Ovary (tissue), 9 donors: ENCODE results near the gene IFITM10. TPM values are rescaled to one million over a fixed set of nuclear protein-coding genes. Genes with fewer than 3 reads are reported as not detected.

ENCODE experiments used
- DNase-seq, 5 donors: peaks; one replicate each; pipeline ENCODE4 v3.0.0-alpha.2; 2019 to 2020
- H3K27ac ChIP-seq, 2 donors: fragments of 200-600 bp; one replicate each; pipeline versions ENCODE4 v1.5.1 to v1.8.0; 2019 to 2022
- H3K27me3 ChIP-seq: fragments of 200-600 bp; one replicate; pipeline ENCODE4 v1.8.0; 2022
- H3K36me3 ChIP-seq: fragments of 200-600 bp; sonication (generic); one replicate; pipeline ENCODE4 v1.5.1; 2019
- H3K4me1 ChIP-seq: one replicate; pipeline ENCODE4 v1.8.1; 2013; ENCODE audit warnings: mild to moderate bottlenecking, moderate library complexity; ENCODE audit not compliant: insufficient read depth
- H3K4me3 ChIP-seq: fragments of 200-600 bp; sonication (generic); one replicate; pipeline ENCODE4 v1.5.1; 2017
- H3K9me3 ChIP-seq, 2 donors: fragments of 200-600 bp in 1 of 2; sonication (generic) in 1 of 2; one replicate each; pipeline versions ENCODE4 v1.5.1 to v1.8.1; 2013 to 2019; ENCODE audit warnings: mild to moderate bottlenecking in 1 of 2, moderate library complexity in 1 of 2
- EP300 ChIP-seq: sonication (generic); formaldehyde crosslinking; IDR thresholded peaks from one replicate; pipeline ENCODE4 v1.6.1; 2017; ENCODE audit warnings: antibody characterized with exemption
- POLR2A ChIP-seq: fragments of 450-650 bp; IDR thresholded peaks from one replicate; pipeline ENCODE4 v1.6.1; 2017; ENCODE audit warnings: antibody characterized with exemption, mild to moderate bottlenecking, moderate library complexity
- whole genome bisulfite sequencing, 3 donors: extraction: QIAGEN DNeasy Blood & Tissue Kit in 1 of 3; methylation state at CpG; one replicate each; pipeline versions ENCODE4 v1.1.5 to v1.1.7; 2013 to 2017; 5-methylcytosine and 5-hydroxymethylcytosine counted together
- intact Hi-C, 4 donors: fragments of 100-400 bp; cut with DNase I; formaldehyde crosslinking; loops; one replicate each; pipeline versions ENCODE4 v1.11.0 to v1.15.1; 2022 to 2023
- polyA plus RNA-seq, 2 donors: library from polyadenylated mRNA; stranded (reverse); fragments of 200-250 nt in 1 of 2; fragments of 350-450 nt in 1 of 2; fragmentation: Illumina TruSeq in 1 of 2; extraction: RNeasy Lipid Tissue Mini Kit (QIAGEN cat#74804) in 1 of 2; gene quantifications; one replicate each; pipeline ENCODE4 v1.2.3, GENCODE V29; 2013 to 2014
- total RNA-seq, 7 donors: library from RNA; depleted of rRNA in 2 of 7; stranded (reverse); fragments of >200 nt in 2 of 7; fragmentation: NEBNext Ultra II Directional in 3 of 7; extraction: Animal tissue kit (Norgen Biotek cat#: 25700) in 3 of 7; gene quantifications; one replicate each; pipeline versions ENCODE4 v1.1.0 to v1.2.4, GENCODE V29; 2016 to 2023
- TF ChIP-seq, protein P1 (sequence below), 3 donors: fragments of 450-650 bp in 2 of 3; fragments of 200-600 bp in 1 of 3; IDR thresholded peaks; one replicate each; pipeline versions ENCODE4 v1.5.1 to v1.8.0; 2016 to 2022; ENCODE audit warnings: antibody characterized with exemption in 3 of 3, mild to moderate bottlenecking in 1 of 3
- donor health status: DM: no; HTN: no; CAD: no; lungs with moderate emphysema.
- donor health status: DM: no; HTN: no; CAD: no.
- donor health status: Bipolar disorder and iron deficiency.
- donor health status: DM: yes; HTN: yes; CAD: no.
- donor health status: DM: no; HTN: no; CAD: no.
- donor health status: DM: yes; HTN: yes; CAD: no.

The IFITM10 gene
- total and polyA plus RNA-seq, 9 donors: 0.15 to 3.6 (median 0.97) TPM

DNA sequence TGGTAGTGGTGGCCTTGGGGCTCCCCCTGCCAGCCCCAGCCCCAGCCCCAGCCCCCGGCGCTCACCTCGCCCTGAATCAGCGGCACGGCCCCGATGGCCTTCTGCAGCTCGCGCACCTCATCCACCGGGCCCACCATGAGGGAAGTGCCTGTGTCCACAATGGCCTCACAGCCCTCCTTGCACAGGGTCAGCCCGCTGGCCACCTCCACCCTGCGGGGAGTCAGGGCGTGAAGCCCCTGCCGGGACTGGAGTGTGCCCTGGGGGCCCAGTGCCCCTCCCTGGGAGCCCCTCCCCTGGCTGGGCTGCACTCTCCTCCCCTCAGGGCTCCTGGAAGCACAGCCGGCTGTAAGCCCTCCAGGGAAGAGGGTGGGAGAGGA, 3.5 kb upstream of the IFITM10 start:
- TF ChIP-seq EP300 (no peak), POLR2A (no peak)
- TF ChIP-seq, protein P1, sequence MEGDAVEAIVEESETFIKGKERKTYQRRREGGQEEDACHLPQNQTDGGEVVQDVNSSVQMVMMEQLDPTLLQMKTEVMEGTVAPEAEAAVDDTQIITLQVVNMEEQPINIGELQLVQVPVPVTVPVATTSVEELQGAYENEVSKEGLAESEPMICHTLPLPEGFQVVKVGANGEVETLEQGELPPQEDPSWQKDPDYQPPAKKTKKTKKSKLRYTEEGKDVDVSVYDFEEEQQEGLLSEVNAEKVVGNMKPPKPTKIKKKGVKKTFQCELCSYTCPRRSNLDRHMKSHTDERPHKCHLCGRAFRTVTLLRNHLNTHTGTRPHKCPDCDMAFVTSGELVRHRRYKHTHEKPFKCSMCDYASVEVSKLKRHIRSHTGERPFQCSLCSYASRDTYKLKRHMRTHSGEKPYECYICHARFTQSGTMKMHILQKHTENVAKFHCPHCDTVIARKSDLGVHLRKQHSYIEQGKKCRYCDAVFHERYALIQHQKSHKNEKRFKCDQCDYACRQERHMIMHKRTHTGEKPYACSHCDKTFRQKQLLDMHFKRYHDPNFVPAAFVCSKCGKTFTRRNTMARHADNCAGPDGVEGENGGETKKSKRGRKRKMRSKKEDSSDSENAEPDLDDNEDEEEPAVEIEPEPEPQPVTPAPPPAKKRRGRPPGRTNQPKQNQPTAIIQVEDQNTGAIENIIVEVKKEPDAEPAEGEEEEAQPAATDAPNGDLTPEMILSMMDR (IDR thresholded peaks at IDR 0.05): no peak
- WGBS, 3 donors: 40 to 88% (median 84%) methylated on average over 1 to 14 of the region's 14 CpGs
- Histone ChIP-seq H3K4me3 (no peak overlapping the region), H3K27ac (no peak overlapping the region), H3K9me3 (no peaks in the 10 kb centered on the region), H3K36me3 (no peaks in the 10 kb centered on the region), H3K27me3 (no peaks in the 10 kb centered on the region), H3K4me1 (peaks cover 3% of the 10 kb centered on the region)
- intact Hi-C loops: no loop called here
- no peak for DNase-seq

DNA sequence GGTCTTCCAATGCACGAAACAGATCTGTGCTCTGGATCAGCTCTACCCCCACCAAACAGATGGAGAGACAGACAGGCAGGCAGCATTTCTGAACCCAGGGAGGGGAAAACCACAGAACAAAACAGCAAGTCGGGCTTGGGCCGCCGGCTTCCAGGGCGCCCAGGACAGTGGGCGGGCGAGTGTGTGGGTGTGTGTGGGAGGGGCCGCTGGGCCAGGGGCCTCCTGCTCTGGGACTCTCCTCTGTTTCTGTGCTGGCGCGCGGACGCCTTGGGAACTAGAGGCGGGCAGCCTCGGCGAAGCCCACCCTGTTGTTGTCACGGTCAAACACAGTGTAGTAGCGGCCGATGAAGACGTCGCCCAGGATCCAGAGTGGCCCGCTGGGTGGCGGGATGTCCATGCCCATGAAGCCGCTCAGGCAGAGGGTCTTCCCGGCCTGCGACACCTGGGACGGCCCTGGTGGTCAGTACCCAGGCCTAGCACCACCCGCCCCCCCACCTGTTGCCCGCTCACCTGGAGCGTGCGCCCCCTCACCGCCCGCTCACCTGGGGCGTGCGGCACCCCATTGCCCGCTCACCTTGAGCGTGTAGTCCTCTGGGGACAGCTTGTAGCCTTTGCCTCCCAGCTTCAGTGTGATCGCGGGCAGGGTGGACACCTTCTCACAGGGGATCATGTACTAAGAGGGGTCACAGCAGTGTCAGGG, 3.0 kb upstream of the IFITM10 start:
- DNase-seq: no peak
- Histone ChIP-seq H3K27ac (no peak overlapping the region), H3K4me1 (peaks cover 3% of the 10 kb centered on the region), H3K9me3 (no peaks in the 10 kb centered on the region), H3K36me3 (no peaks in the 10 kb centered on the region), H3K27me3 (no peaks in the 10 kb centered on the region), H3K4me3 (no peak overlapping the region)
- TF ChIP-seq EP300: no peak
- no peak for TF ChIP-seq POLR2A
- TF ChIP-seq, protein P1 (IDR thresholded peaks at IDR 0.05): no peak
- intact Hi-C loops: no loop called here
- 86 to 92% (median 91%) methylated on average over 36 to 38 of the region's 38 CpGs for WGBS, 3 donors

DNA sequence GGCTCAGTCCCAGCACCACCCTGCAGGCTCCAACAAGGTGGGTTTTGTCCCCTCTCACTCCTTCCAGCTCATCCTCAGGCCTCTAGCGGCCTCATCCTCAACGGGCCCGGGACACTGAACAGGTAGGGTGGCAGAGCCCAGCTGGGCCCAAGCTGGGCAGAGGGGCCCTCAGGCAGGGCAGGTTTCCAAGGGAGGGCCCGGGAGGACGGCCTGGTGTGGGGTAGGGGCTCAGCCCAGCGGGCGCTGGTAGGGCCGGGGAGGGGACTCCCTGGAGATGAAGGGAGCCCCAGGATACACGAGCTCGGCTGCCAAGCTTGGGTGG, 2.5 kb upstream of the IFITM10 start:
- intact Hi-C loops: no loop called here
- 84 to 86% (median 84%) methylated on average over 8 to 10 of the region's 10 CpGs for WGBS, 3 donors
- Histone ChIP-seq H3K4me3 (no peak overlapping the region), H3K27ac (no peak overlapping the region), H3K27me3 (no peaks in the 10 kb centered on the region), H3K4me1 (peaks cover 3% of the 10 kb centered on the region), H3K9me3 (no peaks in the 10 kb centered on the region), H3K36me3 (no peaks in the 10 kb centered on the region)
- TF ChIP-seq, protein P1 (IDR thresholded peaks at IDR 0.05): no peak
- TF ChIP-seq EP300 (no peak), POLR2A (no peak)
- DNase-seq: no peak

DNA sequence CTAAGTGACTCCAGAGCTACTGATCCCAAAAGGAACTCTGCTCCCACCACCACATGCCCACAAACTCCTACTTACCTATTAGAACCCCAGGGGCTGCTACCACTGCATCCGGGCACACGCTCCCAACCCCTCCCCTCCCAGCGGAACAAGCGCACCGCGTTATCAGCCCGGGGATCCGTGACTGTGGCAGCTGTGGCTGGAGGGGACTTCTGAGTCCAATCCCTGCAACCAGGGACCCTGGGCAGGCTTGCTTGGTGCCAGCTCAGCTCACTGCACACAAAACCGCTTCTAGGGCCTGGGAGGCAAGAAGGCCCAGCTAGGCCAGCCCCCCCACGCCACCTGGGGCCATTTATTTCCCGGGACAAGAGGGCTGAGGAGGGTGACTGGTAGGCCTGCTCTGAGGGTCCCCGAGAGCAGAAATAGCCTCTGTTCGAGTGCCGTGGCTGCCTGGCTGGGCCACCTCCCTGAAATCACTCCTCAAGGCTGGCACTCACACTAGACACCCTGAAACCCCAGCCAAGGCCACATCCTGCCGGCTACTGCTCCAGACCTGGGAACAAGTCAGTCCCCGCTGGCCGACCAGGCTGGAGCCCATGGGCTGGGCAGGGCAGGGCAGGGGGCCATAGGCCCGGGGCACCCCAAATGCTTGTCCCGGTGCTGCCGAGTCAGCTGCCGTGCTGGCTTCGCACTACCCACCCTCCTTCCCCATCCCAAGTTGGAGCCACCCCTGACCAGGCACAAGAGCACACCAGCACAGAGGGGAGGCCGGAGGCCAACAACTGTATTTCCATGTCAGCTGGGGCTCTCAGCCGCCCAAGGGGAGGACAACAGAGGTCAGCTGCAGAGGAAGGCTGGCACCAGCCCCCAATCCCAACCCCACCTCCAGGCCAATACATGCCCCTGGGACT, 1.9 kb upstream of the IFITM10 start:
- 83 to 90% (median 89%) methylated on average over 22 to 24 of the region's 24 CpGs for WGBS, 3 donors
- Histone ChIP-seq H3K27me3 (no peaks in the 10 kb centered on the region), H3K9me3 (no peaks in the 10 kb centered on the region), H3K4me3 (no peak overlapping the region), H3K27ac (no peak overlapping the region), H3K4me1 (peaks cover 3% of the 10 kb centered on the region), H3K36me3 (no peaks in the 10 kb centered on the region)
- intact Hi-C loops: no loop called here
- TF ChIP-seq POLR2A (no peak), EP300 (no peak)
- TF ChIP-seq, protein P1 (IDR thresholded peaks at IDR 0.05): no peak
- no peak for DNase-seq
